Mucosa of descending colon (tissue), 3 donors: ENCODE results near the gene EIF4E2. TPM values are rescaled to one million over a fixed set of nuclear protein-coding genes. Genes with fewer than 3 reads are reported as not detected.

Experiments
- ATAC-seq: fragments of 200-7000 bp; cut with Tn5 transposase; one replicate; pipeline ENCODE4 v1.9.1; 2020; ENCODE audit warnings: mild to moderate bottlenecking, moderate library complexity
- DNase-seq, 3 donors: peaks; one replicate each; pipeline ENCODE4 v3.0.0-alpha.2; 2020
- H3K36me3 ChIP-seq: fragments of 200-600 bp; one replicate; pipeline ENCODE4 v1.8.0; 2021; ENCODE audit warnings: low read depth, mild to moderate bottlenecking
- H3K4me1 ChIP-seq: fragments of 200-600 bp; one replicate; pipeline ENCODE4 v1.8.0; 2021; ENCODE audit warnings: low read depth, mild to moderate bottlenecking
- H3K4me3 ChIP-seq: fragments of 200-600 bp; one replicate; pipeline ENCODE4 v1.8.0; 2021; ENCODE audit warnings: mild to moderate bottlenecking
- H3K9me3 ChIP-seq: fragments of 200-600 bp; one replicate; pipeline ENCODE4 v1.8.0; 2021; ENCODE audit warnings: mild to moderate bottlenecking
- CTCF ChIP-seq: fragments of 200-600 bp; IDR thresholded peaks from one replicate; pipeline ENCODE4 v1.8.0; 2022; ENCODE audit warnings: antibody characterized with exemption, mild to moderate bottlenecking
- intact Hi-C, 2 donors: fragments of 100-400 bp; cut with DNase I in 1 of 2; cut with micrococcal nuclease in 1 of 2; formaldehyde crosslinking; loops; one replicate each; pipeline versions ENCODE4 v1.11.0 to v1.11.1; 2022; cut with DNase I, micrococcal nuclease
- total RNA-seq, 3 donors: library from RNA; stranded (reverse); fragmentation: NEBNext Ultra II Directional in 2 of 3; extraction: Animal tissue kit (Norgen Biotek cat#: 25700) in 2 of 3; gene quantifications; one replicate each; pipeline versions ENCODE4 v1.2.1 to v1.2.4, GENCODE V29; 2021 to 2023
- donor health status: DM: no; HTN: no; CAD: no; lungs with moderate emphysema.
- donor health status: DM: no; HTN: no; CAD: no.
- donor health status: DM: no; HTN: yes; CAD: no.

The EIF4E2 gene
- total RNA-seq, 3 donors from 2014 or later, result 62.7 to 116 (median 90.9) TPM

DNA sequence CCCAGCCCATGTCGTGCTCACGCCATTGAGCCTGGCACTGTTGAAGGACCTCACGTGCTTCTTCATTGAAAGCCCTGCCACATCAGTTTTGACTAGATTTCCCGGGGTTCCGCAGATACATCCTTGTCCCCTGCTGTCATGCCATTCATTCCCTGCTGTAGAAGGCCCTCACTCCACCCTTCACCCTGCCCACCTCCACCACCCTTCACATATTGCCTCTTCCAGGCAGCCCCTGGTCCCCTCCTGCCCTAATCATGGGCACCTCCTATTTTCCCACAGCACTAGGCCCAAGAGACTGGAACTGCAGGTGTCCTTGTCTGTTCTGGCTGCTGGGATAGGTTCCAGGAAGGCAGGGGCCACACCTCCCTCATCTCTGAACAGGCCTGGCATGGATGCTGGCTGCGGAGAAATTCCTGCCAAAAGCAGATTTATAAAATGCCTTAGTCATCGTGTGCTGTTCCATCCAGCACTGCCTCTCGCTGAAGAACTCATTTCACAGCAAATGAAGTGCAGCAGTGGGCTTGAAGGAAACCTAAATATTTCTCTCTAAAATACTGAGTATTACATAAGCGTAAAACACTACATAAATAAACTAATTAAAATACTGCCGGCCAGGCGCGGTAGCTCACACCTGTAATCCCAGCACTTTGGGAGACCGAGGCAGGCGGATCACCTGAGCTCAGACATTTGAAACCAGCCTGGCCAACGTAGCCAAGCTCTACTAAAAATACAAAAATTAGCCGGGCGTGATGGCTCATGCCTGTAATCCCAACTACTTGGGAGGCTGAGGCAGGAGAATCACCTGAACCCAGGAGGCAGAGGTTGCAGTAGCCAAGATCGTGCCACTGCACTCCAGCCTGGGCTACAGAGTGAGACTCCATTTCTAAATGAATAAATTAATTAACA is 38.4 kb downstream of the EIF4E2 start:
- no peak for TF ChIP-seq CTCF
- intact Hi-C loops, result no loop called here
- Histone ChIP-seq H3K36me3 (no peaks in the 10 kb centered on the region), H3K4me3 (no peak overlapping the region), H3K9me3 (no peaks in the 10 kb centered on the region), H3K4me1 (peaks cover 13% of the 10 kb centered on the region)
- ATAC-seq (peak; percentile 74), DNase-seq (peak; percentile 62 to 80 (median 79))

DNA sequence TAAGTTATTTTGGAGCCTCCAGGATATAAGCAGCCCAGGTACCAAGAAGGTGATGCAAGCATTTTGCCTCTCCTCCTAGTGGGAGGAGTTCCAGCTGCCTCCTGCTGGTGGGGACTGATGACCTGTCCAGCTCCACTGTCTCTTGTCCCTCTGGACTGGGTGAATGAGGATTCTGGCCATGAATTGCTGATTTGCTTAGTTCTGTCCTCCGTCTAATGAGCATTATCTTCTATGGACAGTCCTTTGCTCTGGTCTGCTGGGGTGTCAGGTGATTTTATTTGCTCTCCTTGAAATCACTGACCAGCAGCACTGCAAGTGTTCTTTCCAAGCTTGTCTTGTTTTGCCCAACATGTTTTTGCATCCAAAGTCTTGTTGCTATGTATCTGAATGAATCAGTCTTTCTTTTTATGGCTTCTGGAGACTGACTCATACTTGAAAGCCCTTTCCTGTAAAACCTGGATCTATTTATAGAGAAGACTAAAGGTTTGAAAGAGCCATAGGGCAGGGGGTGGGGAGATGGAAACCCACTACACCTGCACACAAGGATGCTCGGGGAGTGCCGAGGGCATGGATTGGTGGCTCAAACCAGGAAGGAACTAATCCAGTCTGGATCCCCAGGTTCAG is 42.4 kb downstream of the EIF4E2 start:
- no peak overlapping the region for H3K4me3 ChIP-seq
- H3K9me3 ChIP-seq, result no peaks in the 10 kb centered on the region
- DNase-seq (peak; percentile 67 to 79 (median 67)), ATAC-seq (peak; percentile 85)
- TF ChIP-seq CTCF, result no peak
- peaks cover 18% of the 10 kb centered on the region for H3K4me1 ChIP-seq
- intact Hi-C loops, result no loop called here
- H3K36me3 ChIP-seq, result no peaks in the 10 kb centered on the region

GRCh38 chr2:232593982-232594381 is 43.5 kb downstream of the EIF4E2 start:
- H3K4me3 ChIP-seq, result no peak overlapping the region
- no peak for TF ChIP-seq CTCF
- intact Hi-C loops, result no loop called here
- ATAC-seq, result peak; percentile 9
- DNase-seq, result no peak
- peaks cover 17% of the 10 kb centered on the region for H3K4me1 ChIP-seq
- H3K9me3 ChIP-seq, result no peaks in the 10 kb centered on the region
- H3K36me3 ChIP-seq, result no peaks in the 10 kb centered on the region

GRCh38 chr2:232597362-232598079 is 47.0 kb downstream of the EIF4E2 start:
- intact Hi-C loops, result no loop called here

More at GRCh38 chr2:232597362-232598079, 47.0 kb downstream of the EIF4E2 start:
- no peaks in the 10 kb centered on the region for H3K9me3 ChIP-seq
- peaks cover 14% of the 10 kb centered on the region for H3K4me1 ChIP-seq
- H3K36me3 ChIP-seq, result no peaks in the 10 kb centered on the region
- DNase-seq (no peak), ATAC-seq (no peak)
- TF ChIP-seq CTCF, result no peak
- H3K4me3 ChIP-seq, result no peak overlapping the region
